GM19467 (cell line): ENCODE measurements around the gene GPR162.
A peak's percentile ranks its signal among the peaks of the same experiment; 100 is the strongest.

Source experiments
- ATAC-seq: cut with Tn5 transposase; IDR thresholded peaks from one replicate; pipeline ENCODE4 v1.9.1; 2021; ENCODE audit warnings: mild to moderate bottlenecking, moderate library complexity; ENCODE audit not compliant: unreplicated experiment

GPR162 gene

GRCh38 chr12:6833189-6833890, 11.7 kb downstream of the GPR162 start:
- ATAC-seq, result no peak

- ATAC-seq, result no peak
Measured at GRCh38 chr12:6834254-6834653, 12.6 kb downstream of the GPR162 start.

- ATAC-seq, result no peak
Measured at GRCh38 chr12:6834873-6835272, 13.3 kb downstream of the GPR162 start.

GRCh38 chr12:6836851-6837250, 15.2 kb downstream of the GPR162 start:
- ATAC-seq, result no peak

GRCh38 chr12:6837370-6838060, 15.9 kb downstream of the GPR162 start:
- ATAC-seq, result no peak

- ATAC-seq, result no peak
Measured at GRCh38 chr12:6838854-6839253, 17.2 kb downstream of the GPR162 start.

- ATAC-seq, result peak; percentile 71
Measured at GRCh38 chr12:6839482-6840201, 18.0 kb downstream of the GPR162 start.

GRCh38 chr12:6840330-6840729, 18.7 kb downstream of the GPR162 start:
- ATAC-seq, result no peak

GRCh38 chr12:6840761-6841515, 19.3 kb downstream of the GPR162 start, which contains the start of gene GNB3:
GNB3 (plus strand) TSS chr12:6840925; CDS start chr12:6841288, 363 bp downstream.
- no peak for ATAC-seq

- no peak for ATAC-seq
Measured at GRCh38 chr12:6842075-6842474, 20.5 kb downstream of the GPR162 start.

- ATAC-seq, result no peak
Measured at GRCh38 chr12:6843118-6843902, 21.7 kb downstream of the GPR162 start.

- no peak for ATAC-seq
Measured at GRCh38 chr12:6845395-6845794, 23.8 kb downstream of the GPR162 start.

GRCh38 chr12:6846316-6846869, 24.8 kb downstream of the GPR162 start:
- no peak for ATAC-seq

- no peak for ATAC-seq
Measured at GRCh38 chr12:6847676-6848075, 26.1 kb downstream of the GPR162 start.

GRCh38 chr12:6849427-6849826, 27.8 kb downstream of the GPR162 start:
- ATAC-seq, result no peak

- ATAC-seq, result no peak
Measured at GRCh38 chr12:6849976-6850560, 28.4 kb downstream of the GPR162 start.

GRCh38 chr12:6850796-6851152, 29.2 kb downstream of the GPR162 start:
- ATAC-seq, result no peak

- ATAC-seq, result peak; percentile 45
Measured at GRCh38 chr12:6851153-6851920, 29.7 kb downstream of the GPR162 start, which contains the start of gene CDCA3. CDCA3 (minus strand) TSS chr12:6851286; CDS start chr12:6850952, 334 bp downstream.
